GM18520 (cell line): ENCODE data around the gene LBHD2.

ENCODE experiments used
- ATAC-seq: cut with Tn5 transposase; IDR thresholded peaks from one replicate; pipeline ENCODE4 v1.9.1; 2021; ENCODE audit not compliant: unreplicated experiment

Gene LBHD2

GRCh38 chr14:103130017-103130764, 46.2 kb downstream of the LBHD2 start:
- no peak for ATAC-seq

- ATAC-seq, result no peak
Measured at GRCh38 chr14:103130965-103131364, 47.0 kb downstream of the LBHD2 start.

- no peak for ATAC-seq
Measured at GRCh38 chr14:103131580-103131979, 47.6 kb downstream of the LBHD2 start.

GRCh38 chr14:103132381-103133209, 48.6 kb downstream of the LBHD2 start:
- ATAC-seq, result no peak

- no peak for ATAC-seq
Measured at GRCh38 chr14:103133210-103134140, 49.5 kb downstream of the LBHD2 start.

GRCh38 chr14:103134405-103134804, 50.4 kb downstream of the LBHD2 start:
- no peak for ATAC-seq

GRCh38 chr14:103134919-103135318, 50.9 kb downstream of the LBHD2 start:
- no peak for ATAC-seq

- no peak for ATAC-seq
Measured at GRCh38 chr14:103135333-103136260, 51.6 kb downstream of the LBHD2 start.

GRCh38 chr14:103136388-103137271, 52.6 kb downstream of the LBHD2 start:
- no peak for ATAC-seq

- no peak for ATAC-seq
Measured at GRCh38 chr14:103137689-103138300, 53.8 kb downstream of the LBHD2 start.

- ATAC-seq, result no peak
Measured at GRCh38 chr14:103138301-103139131, 54.5 kb downstream of the LBHD2 start.

GRCh38 chr14:103139132-103140025, 55.4 kb downstream of the LBHD2 start:
- ATAC-seq, result no peak
